ENCODE data around the gene PRKAR2B. TPM values are rescaled to one million over a fixed set of nuclear protein-coding genes. Genes with fewer than 3 reads are reported as not detected.
A peak's percentile ranks its signal among the peaks of the same experiment; 100 is the strongest.

PRKAR2B gene
- total RNA-seq, 4 donors from 2014 or later: 3.0 to 28.1 (median 5.7) TPM

DNA sequence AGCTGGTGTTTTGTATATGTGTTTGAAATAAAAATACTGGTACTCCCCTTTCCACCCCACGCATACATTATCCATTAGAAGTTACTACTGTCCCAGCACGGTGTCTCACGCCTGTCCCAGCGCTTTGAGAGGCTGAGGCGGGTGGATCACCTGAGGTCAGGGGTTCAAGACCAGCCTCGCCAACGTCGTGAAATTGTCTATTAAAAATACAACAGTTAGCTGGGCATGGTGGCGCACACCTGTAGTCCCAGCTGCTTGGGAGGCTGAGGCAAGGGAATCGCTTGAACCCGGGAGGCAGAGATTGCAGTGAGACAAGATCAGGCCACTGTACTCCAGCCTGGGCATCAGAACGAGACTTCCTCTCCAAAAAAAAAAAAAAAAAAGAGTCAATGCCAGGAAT lies 127.0 kb downstream of the PRKAR2B start:
- H3K27ac ChIP-seq: no peak overlapping the region
- peaks cover 0 to 48% (median 2%) of the 10 kb centered on the region in 4 donors for H3K4me1 ChIP-seq
- peaks cover 0 to 4% (median 0%) of the 10 kb centered on the region in 3 donors for H3K36me3 ChIP-seq
- TF ChIP-seq, protein P1, sequence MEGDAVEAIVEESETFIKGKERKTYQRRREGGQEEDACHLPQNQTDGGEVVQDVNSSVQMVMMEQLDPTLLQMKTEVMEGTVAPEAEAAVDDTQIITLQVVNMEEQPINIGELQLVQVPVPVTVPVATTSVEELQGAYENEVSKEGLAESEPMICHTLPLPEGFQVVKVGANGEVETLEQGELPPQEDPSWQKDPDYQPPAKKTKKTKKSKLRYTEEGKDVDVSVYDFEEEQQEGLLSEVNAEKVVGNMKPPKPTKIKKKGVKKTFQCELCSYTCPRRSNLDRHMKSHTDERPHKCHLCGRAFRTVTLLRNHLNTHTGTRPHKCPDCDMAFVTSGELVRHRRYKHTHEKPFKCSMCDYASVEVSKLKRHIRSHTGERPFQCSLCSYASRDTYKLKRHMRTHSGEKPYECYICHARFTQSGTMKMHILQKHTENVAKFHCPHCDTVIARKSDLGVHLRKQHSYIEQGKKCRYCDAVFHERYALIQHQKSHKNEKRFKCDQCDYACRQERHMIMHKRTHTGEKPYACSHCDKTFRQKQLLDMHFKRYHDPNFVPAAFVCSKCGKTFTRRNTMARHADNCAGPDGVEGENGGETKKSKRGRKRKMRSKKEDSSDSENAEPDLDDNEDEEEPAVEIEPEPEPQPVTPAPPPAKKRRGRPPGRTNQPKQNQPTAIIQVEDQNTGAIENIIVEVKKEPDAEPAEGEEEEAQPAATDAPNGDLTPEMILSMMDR (IDR thresholded peaks at IDR 0.05): no peak
- no peak for TF ChIP-seq POLR2A (IDR thresholded peaks at IDR 0.05)
- H3K27me3 ChIP-seq: no peaks in the 10 kb centered on the region
- no peak for DNase-seq
- no peak overlapping the region for H3K4me3 ChIP-seq
- no peaks in the 10 kb centered on the region for H3K9me3 ChIP-seq

DNA sequence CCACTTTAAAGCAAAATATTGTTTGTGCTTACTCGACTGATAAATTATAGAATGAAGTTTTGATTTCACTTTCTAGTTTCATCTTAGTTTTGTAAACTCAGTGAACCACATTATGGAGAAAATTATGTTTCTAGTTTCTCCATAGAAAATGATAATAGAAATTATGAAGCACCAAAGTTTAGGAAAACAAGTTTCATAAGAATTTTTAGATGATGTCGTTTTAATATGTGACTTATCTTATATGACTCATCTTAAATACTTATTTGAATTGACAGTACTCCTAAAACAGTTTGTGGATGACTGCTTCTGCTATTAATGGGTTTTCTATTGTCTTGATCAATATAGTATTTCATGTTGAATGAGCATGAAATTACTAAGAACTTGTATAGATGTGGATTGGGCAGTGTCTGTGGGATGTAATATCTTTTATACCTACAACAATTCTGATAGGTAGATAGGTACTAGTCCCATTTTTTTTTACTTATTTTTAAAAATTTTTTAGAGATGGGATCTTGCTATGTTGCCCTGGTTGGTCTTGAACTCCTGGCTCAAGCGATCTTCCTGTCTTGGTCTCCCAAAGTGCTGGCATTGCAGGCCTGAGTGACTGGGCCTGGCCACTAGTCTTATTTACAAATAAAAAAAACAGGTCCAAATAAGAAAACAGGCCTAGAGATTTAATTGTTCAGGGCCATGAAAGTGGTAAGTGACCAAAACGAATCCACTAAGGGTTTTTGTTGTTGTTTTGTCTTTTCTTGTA lies 127.9 kb downstream of the PRKAR2B start:
- Histone ChIP-seq H3K9me3 (no peaks in the 10 kb centered on the region), H3K4me3 (no peak overlapping the region), H3K4me1 (peaks cover 0 to 42% (median 2%) of the 10 kb centered on the region in 4 donors), H3K27me3 (no peaks in the 10 kb centered on the region), H3K36me3 (peaks cover 0 to 4% (median 0%) of the 10 kb centered on the region in 3 donors), H3K27ac (no peak overlapping the region)
- no peak for DNase-seq
- TF ChIP-seq POLR2A (IDR thresholded peaks at IDR 0.05): no peak
- TF ChIP-seq, protein P1 (IDR thresholded peaks at IDR 0.05): no peak

DNA sequence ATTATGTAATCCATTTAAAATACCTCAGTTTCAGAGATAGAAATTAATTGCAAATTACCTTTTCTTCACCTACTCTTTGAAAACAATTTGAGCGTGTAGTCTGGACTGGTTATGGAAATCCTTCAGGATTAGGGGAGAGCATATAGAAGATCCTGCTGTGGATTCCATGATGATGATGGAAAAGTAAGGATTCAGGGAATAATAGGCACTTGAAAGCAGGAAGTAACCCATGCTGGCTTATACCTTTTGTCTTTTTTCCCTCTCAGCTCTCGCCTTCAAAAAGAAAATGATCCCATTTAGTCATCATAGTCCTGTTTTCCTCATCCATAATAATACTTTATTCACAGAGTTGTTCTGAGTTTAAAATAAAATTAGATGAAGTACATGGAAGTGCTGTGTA lies 128.7 kb downstream of the PRKAR2B start:
- Histone ChIP-seq H3K4me3 (no peak overlapping the region), H3K36me3 (peaks cover 0 to 4% (median 0%) of the 10 kb centered on the region in 3 donors), H3K27me3 (no peaks in the 10 kb centered on the region), H3K27ac (no peak overlapping the region), H3K9me3 (no peaks in the 10 kb centered on the region), H3K4me1 (peaks cover 0 to 42% (median 2%) of the 10 kb centered on the region in 4 donors)
- TF ChIP-seq, protein P1 (IDR thresholded peaks at IDR 0.05): no peak
- TF ChIP-seq POLR2A (IDR thresholded peaks at IDR 0.05): no peak
- no peak for DNase-seq

DNA sequence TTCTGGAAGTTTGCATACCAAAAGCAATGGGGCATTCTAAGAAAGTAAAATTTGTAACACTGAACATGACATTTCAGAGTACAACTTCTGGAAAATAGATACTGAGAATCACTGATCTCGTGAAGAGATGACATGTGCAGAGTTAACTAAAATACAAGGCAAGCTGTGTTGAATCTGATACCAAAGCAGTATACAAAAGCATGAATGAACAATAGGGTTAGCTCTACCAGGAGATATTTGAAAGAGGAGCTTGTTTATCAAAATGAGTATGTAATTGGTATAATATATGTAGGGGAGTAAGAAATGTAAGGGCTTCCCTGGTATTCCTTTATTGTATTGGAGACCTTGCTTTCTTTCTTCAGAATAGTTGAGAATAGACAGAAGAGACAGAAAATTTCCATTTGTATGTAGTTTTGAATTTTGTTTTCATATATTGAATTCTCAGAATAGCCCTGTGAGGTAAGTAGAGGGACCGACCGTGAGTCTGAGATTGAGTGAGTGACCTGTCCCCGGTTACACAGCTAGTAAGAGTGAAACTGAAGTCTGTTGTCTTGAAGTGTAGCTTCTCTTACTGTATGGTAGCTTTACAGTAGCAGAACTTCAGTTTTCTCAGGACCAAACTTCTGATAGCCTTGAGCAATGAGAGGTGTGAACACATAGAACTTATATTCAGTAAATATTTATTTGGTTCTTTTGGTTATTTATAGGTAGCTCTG lies 129.3 kb downstream of the PRKAR2B start:
- no peak overlapping the region for H3K27ac ChIP-seq
- H3K36me3 ChIP-seq: peaks cover 0 to 4% (median 0%) of the 10 kb centered on the region in 3 donors
- no peak overlapping the region for H3K4me3 ChIP-seq
- H3K9me3 ChIP-seq: no peaks in the 10 kb centered on the region
- TF ChIP-seq, protein P1 (IDR thresholded peaks at IDR 0.05): no peak
- no peak for TF ChIP-seq POLR2A (IDR thresholded peaks at IDR 0.05)
- H3K4me1 ChIP-seq: peaks cover 0 to 42% (median 2%) of the 10 kb centered on the region in 4 donors
- no peak for DNase-seq
- H3K27me3 ChIP-seq: no peaks in the 10 kb centered on the region

DNA sequence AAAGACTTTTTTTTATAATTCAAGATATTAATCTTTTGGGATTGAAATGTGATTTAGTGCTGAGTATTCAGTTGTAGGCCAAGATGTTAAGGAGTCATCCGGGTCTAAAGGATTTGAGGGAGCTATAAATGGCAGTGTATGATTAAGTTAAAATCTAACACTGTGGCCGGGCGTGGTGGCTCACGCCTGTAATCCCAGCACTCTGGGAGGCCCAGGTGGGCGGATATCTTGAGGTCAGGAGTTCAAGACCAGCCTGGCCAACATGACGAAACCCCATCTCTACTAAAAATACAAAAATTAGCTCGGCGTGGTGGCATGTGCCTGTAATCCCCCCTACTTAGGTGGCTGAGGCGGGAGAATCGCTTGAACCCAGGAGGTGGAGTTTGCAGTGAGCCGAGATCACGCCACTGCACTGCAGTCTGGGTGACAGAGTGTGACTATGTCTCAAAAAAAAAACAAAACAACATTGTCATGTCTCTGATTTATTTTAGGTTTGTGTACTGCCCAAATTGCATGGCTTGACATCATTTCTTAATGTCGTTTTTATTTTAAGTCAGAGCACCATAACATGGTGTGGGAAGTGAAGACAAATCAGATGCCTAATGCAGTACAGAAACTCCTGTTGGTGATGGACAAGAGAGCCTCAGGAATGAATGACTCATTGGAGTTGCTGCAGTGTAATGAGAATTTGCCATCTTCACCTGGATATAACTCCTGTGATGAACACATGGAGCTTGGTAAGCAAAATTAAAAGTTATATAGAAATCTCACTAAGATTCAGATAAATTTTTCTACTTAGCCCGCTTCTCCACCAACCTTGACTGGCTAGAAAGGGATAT lies 135.0 kb downstream of the PRKAR2B start:
- no peaks in the 10 kb centered on the region for H3K9me3 ChIP-seq
- H3K4me3 ChIP-seq: no peak overlapping the region
- TF ChIP-seq, protein P1 (IDR thresholded peaks at IDR 0.05): no peak
- no peak for TF ChIP-seq POLR2A (IDR thresholded peaks at IDR 0.05)
- peak overlapping the region in 1 of 4 donors; percentile 44 for H3K27ac ChIP-seq
- peaks cover 0 to 40% (median 0%) of the 10 kb centered on the region in 3 donors for H3K36me3 ChIP-seq
- H3K27me3 ChIP-seq: no peaks in the 10 kb centered on the region
- DNase-seq: no peak
- H3K4me1 ChIP-seq: peaks cover 0 to 27% (median 3%) of the 10 kb centered on the region in 4 donors

Data from Peyer's patch (tissue), 4 donors.